Fibroblast of gingiva (primary cell): ENCODE measurements around the gene SPATA13.
A peak's percentile ranks its signal among the peaks of the same experiment; 100 is the strongest.
"Not testable (repeated sequence)": the region's sequence is repeated elsewhere in the genome, so short reads cannot be mapped to it uniquely, and the experiment has no call there.

ENCODE experiments used
- DNase-seq: peaks from one replicate; pipeline ENCODE4 v3.0.0-alpha.2; 2011; ENCODE audit warnings: low read depth

Gene SPATA13

GRCh38 chr13:24279327-24280110, 119.0 kb downstream of the SPATA13 start:
- peak; percentile 42 for DNase-seq

DNA sequence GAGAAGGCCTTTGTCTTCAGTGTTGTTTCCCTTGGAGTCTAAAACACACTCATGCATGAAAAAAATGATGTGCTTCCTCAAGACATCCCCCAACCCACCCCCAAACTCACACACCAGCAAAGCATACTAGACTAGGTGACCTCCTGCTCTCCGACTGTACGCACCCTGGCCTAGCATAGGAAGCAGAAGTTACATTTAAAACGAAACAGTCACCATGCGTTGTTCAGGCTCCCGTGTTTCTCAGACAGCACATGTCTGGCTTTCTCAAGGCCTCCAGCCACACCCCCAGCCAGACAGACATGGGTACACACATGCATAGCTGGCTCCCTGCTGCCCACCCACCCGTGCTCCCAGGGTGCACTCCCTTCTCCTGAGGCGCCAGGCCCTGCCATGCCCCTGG, 120.2 kb downstream of the SPATA13 start:
- no peak for DNase-seq

GRCh38 chr13:24281188-24282008, 120.9 kb downstream of the SPATA13 start:
- DNase-seq = no peak

GRCh38 chr13:24282256-24282655, 121.7 kb downstream of the SPATA13 start:
- no peak for DNase-seq

- DNase-seq = no peak
These were observed 124.5 kb downstream of the SPATA13 start for GRCh38 chr13:24284889-24285565.

DNA sequence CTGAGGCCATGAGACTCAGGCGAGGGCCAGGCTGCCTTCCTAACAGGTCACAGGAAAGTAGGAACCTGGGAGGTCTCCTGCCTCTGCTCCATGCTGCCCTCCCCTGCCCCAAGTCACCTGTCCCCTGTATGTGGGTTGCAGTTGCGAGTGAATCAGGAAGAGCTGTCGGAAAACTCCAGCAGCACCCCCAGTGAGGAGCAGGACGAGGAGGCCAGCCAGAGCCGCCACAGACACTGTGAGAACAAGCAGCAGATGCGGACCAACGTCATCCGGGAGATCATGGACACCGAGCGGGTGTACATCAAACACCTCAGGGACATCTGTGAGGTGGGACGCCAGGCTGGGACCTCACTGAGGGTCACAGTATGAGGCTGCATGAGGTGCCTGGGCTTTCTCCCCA, 126.1 kb downstream of the SPATA13 start:
- DNase-seq = no peak

- DNase-seq = no peak
These were observed 127.3 kb downstream of the SPATA13 start for GRCh38 chr13:24287748-24288287.

DNA sequence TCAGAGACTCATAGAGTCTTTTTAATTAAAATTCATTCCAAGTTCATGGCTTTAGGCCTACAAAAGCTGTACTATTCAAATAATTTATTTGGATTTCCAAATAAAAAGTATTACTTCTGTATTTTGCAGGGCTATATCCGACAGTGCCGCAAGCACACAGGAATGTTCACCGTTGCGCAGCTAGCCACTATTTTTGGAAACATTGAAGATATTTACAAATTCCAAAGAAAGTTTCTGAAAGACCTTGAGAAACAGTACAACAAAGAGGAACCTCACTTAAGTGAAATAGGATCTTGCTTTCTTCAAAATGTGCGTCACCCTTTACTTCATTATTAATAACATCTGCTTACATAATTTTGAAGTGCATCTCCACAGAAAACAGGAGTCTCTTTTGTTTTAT, 128.3 kb downstream of the SPATA13 start:
- peak; percentile 91 for DNase-seq

- DNase-seq = no peak
These were observed 129.9 kb downstream of the SPATA13 start for GRCh38 chr13:24290280-24290932.

DNA sequence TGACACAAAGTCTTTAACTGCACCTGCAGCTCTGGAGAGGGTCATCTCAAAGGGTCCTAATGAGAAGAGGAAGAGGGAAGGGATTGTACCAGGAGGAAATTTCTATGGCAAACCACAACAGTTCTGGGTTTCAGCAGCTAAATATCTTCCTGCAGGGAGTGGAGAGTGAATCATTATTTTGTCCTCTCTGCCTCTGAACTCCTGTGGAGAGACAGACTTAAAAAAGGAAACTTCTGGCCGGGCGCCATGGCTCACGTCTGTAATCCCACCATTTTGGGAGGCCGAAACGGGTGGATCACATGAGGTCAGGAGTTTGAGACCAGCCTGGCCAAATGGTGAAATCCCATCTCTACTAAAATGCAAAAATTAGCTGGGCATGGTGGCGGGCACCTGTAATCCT, 132.0 kb downstream of the SPATA13 start:
- DNase-seq = no peak

GRCh38 chr13:24293746-24294145, 133.2 kb downstream of the SPATA13 start:
- DNase-seq = peak; percentile 23

GRCh38 chr13:24299488-24300114, 139.1 kb downstream of the SPATA13 start:
- no peak for DNase-seq

DNA sequence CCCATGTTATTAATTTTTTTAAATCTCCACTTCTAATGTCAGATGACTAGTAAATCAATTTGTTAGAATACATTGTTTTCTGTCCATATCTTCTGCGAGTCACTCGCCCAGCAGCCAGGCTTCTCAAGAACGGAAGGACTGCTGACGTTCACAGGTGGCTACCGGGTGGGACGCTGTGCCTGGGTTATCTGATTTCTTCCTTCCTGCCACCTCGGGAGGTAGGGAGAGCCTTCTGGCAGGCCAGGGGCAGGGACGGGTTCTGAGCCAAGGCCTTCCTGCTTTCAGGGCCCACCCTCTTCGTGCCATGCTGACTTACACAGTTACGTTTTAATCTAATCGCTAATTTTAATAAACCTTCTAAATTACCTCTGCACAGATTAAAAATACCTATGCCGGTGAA, 140.9 kb downstream of the SPATA13 start:
- DNase-seq = no peak

- DNase-seq = no peak
These were observed 141.4 kb downstream of the SPATA13 start for GRCh38 chr13:24301911-24302310.

GRCh38 chr13:24304620-24305019, 144.1 kb downstream of the SPATA13 start:
- DNase-seq = no peak

DNA sequence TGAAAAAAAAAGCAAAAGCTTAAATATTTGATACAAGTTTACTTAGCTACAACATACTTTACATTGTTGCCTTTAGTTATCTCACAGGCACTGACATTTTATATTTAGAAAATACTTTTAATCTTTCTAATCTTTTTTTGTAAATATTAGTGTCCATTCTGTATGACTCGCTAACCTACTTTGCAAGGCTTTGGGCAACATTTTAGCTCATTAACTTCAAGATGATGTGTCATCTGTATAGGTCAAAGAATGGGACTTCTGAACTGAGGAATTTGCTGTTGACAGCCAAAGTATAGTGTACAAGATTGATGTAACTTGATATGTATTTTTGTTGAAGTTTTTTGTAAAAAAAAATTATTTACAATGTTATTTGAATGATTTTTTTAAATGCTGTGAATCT, 146.1 kb downstream of the SPATA13 start:
- peak; percentile 39 for DNase-seq

GRCh38 chr13:24307211-24308067, 146.9 kb downstream of the SPATA13 start:
- DNase-seq = no peak

DNA sequence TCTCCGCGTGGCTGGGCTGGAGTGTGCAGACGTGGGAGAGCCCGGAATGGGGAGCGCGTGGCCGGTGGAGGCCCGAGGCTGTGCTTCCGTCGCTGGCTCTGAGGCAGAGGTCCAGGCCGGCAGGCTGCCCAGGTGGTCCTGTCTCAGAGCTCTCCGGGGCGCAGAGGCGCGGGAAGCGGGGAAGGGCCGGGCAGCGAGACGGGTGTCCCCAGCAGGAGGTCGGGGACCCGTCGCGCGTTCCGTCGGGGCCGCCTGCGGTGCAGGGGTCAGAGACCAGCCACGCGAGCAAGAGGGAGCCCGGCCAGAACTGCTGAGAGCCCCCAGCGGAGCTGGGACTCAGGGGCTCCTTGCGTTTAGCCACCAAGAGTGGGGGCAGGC, 147.5 kb downstream of the SPATA13 start:
- no peak for DNase-seq

GRCh38 chr13:24308488-24309020, 148.0 kb downstream of the SPATA13 start:
- DNase-seq = no peak

DNA sequence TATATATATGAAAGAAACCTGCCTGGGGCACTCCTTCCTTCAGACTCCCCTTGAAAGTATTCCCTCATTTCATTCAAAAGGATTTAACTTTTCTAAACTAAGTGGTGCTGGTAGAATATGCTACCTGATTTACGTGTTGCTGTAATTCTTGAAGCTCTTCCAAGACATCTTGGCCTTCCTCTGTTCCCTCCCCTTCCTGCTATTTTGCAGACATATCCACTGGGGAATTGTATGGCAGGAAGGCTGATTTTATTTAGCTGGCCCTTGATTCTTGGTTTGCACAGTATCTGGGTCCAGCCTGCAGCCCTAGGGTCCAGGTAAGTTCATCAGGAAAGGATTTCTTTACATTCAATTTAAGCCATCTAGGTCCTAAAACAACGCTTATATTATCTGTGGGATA, 148.8 kb downstream of the SPATA13 start, which contains the start of gene C1QTNF9:
Gene C1QTNF9 (plus strand): TSS at position 281 of the 400 bp plus-strand sequence. CDS start 6,424 bp downstream, outside the sequence.
- DNase-seq = not testable (repeated sequence)
